Astrocyte of the hippocampus (primary cell): ENCODE measurements around the gene SCUBE1.

ENCODE experiments used
- DNase-seq: peaks from one replicate; pipeline ENCODE4 v3.0.0; 2011; ENCODE audit warnings: low read depth, low spot score

SCUBE1 gene

DNA sequence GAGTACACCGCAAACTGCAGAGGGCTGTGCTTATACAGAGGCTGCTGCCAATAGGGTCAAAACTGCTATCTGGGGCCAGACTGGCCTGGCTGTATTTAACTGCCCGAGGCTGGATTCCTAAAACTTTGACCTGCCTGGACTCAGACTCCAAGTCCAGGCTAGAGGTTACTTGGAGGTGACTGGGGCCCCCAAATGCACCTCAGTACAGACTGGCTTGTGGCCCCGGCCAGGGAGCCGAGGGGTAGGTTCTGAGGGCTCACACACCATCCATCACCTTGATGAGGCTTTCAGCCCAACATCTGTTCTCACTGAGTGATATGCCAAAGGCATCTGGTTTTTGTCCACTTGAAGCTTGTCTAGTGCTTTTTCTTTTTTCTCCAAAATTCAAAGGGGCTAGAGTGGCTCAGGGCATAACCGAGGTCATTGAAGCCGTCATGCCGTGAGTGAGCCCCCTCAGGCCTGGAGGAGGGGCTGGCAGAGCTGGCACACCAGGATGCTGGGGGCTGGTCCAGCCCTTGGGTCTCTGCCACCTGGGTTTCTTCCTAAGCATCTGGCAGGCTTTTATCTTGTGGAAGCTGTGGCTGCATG, 103.9 kb downstream of the SCUBE1 start:
- no peak for DNase-seq

DNA sequence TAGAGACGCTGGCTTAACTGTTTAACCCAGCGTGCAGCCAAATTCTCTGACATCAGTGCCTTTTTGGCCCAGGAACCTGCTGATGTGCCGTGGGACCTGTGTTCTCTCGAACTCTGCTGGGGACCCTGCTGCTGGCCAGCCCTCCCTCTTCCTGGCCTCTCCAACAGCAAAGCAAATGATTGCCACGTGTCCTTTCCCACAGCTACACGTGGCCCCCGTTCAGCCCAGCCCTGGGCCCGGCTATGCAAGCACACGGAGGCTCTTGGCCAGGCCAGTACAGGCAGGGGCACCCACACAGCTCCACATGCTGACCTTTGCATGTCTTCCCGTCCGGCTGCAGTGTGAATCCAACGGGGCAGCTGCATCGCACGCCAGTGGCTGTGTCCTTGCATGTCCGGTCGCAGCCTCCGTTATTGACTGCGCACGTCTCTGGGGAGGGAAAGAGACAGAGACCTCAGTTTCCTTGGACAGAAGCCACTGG, 104.6 kb downstream of the SCUBE1 start:
- DNase-seq, result no peak

GRCh38 chr22:43237280-43237679, 105.9 kb downstream of the SCUBE1 start:
- DNase-seq, result no peak

- no peak for DNase-seq
Observed at GRCh38 chr22:43236411-43237166, 106.6 kb downstream of the SCUBE1 start.

DNA sequence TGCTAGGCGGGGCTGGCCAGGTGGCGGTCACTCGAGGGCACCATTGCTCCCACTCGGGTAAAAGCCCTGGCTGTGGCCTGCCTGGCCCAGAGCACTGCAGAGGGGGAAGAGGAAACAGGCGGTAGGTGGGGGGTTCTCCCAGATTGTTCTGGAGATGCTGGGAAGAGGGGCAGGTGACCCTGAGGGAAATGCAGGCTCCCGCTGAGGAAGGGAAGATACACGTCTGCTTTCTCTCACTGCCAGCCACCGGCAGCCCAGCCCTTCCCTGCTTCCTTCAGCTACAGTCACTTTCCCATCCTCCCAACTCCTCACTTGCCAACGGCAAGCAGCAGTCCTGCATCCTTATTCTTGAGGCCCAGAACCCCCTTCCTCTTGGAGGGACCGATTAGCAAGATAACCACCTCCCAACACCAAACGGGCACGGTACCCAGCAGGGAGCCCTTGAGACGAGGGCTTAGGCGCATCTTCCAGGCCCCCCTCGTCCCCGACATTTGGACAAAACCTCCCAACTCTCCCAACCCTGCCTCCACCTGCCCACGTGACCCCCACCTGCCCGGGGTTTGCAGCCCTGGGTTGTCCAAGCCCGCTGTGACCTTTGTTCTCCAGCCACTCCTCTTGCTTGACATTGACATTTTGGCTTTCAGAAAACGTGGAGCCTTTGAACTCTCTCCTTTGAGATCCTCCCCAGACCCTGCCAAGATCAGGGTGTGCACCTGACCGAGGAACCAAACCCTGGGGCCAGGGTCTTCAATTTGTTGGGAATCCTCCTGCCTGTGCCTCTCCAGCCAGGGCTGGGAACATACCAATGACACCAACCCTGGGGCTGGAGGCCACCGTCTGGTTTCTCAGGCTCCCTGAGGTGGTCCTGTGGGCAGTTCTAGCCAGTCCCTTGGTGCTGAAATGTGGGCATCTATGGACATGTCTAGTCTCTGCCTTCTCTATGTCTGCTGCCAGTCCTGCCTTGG, 107.4 kb downstream of the SCUBE1 start:
- DNase-seq, result no peak

GRCh38 chr22:43234264-43234988, 108.7 kb downstream of the SCUBE1 start:
- no peak for DNase-seq

DNA sequence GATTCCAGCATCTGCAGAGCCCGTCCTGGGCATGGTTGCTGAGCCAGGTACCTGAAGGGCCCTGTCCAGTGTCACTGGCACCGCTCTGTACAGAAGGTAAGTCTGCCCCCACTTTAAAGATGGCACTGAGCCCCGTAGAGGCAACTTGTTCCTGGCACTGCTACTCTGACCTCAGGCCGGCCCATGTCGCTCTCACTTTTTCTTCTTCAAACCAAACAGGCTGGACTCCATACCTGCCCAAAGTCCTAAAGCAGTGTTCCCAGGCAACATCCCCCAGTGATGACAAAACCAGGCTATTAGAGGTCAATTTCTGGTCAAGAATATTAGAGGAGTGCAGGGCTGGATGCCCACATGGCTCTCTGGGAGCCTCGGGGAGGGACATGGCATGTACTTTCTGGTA, 109.6 kb downstream of the SCUBE1 start:
- no peak for DNase-seq

DNA sequence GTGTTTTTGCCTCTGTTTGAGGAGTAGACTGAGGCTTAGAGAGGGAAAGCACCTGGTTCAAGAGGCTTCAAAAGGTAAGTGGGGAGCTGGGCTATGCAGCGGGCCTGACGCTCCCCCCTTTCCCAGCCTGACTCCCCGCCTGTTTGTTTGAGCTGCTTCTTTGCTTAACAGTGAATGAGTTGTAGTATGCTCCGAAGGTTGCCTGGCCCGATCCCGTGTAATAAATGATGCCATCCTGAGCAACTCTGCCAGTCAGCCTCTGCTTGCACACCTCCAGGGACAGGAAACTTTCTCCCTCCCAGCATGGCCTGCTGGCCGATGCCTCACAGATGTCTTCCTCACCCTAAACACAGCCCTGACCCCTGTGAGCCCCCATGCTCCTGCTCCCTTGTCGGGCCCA, 110.7 kb downstream of the SCUBE1 start:
- no peak for DNase-seq

DNA sequence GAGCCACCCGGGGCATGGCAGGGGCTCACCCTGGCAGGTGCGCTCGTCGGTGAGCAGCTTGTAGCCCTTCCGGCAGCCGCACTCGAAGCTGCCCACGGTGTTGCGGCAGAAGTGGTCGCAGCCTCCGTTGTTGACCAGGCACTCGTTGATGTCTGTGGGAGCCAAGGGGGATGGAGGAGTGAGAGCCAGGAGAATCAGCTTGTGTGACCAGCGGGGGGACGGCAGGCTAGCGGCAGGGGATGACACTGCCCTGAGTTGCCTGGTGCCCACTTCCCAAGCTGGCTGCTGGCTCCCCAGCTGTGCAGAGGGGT, 111.5 kb downstream of the SCUBE1 start:
- no peak for DNase-seq

DNA sequence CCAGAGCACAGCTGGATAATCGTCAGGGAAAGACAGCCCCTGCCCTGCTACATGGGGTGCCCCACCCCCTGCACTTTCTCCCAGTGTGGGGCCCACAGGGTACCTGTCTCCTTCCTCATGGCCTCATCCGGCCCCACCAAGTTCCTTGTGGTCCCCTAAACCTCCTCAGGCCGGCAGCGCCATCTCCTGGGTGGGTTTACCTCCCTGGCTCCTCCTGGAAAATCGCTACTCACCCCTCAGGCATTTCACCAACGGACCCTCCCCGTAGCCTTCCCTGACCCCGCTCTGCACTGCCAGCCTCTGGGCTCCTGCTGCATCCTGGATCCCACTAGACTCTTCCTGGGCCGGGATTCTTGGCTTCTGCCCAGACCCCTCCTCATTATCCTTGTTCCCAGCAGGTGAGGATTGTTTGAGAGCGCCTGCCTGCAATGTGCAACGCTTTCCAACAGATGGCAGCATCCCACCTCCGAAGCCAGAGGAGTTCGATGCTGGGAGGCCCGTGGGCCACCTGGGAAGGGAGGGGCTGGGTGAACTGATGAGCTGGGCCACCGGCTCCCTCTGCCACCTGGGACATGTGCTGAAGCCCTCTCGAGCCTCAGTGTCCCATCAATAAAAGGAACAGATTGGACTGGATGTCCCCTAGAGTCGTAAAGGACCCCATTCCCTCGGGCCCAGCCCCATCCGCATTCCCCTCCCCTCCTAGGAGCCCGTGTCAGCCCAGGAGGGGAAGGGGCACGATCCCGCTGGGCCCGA, 112.0 kb downstream of the SCUBE1 start:
- peak; percentile 73 for DNase-seq

DNA sequence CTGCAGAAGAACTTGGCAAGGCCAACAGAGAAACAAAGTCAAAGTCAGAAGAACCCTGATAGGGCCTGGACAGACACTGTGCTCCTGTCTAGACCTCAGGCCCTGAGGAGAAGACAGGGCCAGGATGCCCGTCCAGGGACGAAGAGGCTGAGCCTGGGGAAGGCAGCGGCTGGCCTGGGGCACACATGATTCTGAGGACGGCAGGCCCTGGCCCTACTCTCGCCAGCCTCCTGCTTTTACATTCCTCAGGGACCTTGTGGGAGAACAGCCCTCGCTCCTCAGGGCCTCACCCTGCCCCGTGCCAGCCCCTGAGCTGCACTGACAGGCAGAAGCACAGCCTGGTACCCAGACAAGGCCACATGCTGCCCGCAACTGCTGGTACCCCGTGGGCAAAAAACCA, 112.6 kb downstream of the SCUBE1 start:
- no peak for DNase-seq

DNA sequence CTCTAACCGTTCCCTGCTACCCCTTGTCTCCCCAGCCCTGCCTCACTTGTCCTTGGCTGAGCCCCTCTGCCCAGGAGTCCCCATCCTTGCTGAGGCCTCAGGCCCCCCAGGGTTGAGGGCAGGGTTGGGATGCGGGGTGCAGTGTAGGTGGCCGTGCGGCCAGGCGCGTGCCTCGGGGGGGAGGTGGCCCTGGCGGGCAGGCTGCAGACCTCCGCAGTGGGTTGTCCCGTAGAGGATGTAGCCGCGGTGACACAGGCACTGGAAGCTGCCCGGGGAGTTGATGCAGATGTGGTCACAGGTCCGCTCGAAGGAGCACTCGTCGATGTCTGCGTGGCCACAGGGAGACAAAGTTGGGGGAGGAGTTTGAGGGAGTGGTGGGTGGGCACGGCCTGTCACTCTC, 114.3 kb downstream of the SCUBE1 start:
- DNase-seq, result no peak

DNA sequence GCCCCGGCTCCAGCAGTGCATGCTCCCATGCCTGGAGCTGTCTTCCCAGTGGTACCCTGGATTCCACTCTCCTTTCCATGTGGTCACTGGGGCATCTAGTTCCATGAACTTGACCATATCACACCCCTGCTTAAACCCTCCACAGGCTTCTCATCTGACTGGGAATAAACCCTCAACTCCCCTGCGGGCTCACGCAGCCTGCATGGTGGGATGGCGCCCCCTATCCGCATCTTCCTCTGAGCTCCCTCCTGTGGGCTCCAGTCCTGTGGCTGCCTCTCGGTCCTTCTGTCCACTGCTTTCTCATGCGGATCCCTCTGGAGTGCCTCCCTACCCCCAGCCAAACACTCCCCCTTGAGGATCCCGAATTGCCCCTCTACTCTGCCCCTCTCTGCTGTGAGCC, 114.8 kb downstream of the SCUBE1 start:
- DNase-seq, result peak; percentile 43

DNA sequence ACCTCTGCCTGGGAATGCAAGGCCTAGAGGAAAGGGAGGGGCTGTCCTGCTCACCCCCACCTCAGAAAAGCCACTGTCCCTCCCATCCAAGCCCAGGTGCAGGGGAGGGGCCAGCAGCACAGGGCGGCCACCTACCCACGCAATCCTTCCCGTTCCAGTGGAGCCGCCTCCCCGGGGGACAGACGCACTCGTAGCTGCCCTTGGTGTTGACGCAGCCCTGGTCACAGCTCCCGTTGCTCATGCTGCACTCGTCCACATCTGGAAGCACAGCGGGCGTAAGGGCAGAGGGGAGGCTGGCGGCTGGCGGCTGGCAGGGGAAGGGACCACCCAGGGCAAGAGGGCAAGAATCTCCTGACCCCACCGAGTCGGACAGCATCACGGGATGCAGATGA, 115.9 kb downstream of the SCUBE1 start:
- DNase-seq, result no peak

GRCh38 chr22:43226377-43227238, 116.6 kb downstream of the SCUBE1 start:
- peak; percentile 65 for DNase-seq

DNA sequence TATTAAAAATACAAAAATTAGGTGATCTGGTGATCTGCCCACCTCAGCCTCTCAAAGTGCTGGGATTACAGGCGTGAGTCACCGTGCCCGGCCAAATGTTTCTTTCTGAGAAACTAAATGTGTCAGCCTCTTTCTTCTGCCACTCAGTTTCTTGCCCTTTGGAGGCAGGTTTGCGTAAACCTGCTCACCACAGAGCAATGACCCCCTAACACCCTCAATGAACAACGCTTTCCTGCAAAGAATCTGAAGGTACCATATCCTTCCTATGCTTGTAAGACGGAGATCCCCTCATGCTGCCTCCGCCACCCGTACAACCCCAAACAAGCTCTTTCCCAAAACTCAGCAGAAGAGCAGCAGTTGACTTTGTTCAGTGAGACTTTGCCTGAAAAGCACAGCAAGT, 117.6 kb downstream of the SCUBE1 start:
- peak; percentile 16 for DNase-seq

DNA sequence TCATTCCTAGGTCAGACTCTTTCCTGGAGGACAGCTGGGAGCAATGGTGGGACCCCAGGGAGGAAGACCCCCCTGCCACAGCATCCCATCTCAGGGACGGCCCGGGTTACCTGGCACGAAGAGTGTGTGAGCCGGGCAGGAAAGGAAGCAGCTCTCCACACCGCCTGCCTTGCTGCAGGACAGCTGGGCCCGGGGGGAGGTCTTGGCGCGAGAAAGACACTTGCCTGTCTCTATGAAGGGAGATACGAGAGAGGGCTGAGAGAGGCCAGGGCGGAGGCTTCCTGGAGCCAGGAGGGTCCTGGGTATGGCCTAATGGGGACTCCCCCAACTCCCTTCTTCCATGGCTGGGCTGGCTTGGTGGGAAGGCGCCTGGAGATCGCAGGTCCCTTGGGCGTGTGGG, 120.2 kb downstream of the SCUBE1 start:
- DNase-seq, result no peak

- no peak for DNase-seq
Observed at GRCh38 chr22:43222262-43222661, 120.9 kb downstream of the SCUBE1 start.

DNA sequence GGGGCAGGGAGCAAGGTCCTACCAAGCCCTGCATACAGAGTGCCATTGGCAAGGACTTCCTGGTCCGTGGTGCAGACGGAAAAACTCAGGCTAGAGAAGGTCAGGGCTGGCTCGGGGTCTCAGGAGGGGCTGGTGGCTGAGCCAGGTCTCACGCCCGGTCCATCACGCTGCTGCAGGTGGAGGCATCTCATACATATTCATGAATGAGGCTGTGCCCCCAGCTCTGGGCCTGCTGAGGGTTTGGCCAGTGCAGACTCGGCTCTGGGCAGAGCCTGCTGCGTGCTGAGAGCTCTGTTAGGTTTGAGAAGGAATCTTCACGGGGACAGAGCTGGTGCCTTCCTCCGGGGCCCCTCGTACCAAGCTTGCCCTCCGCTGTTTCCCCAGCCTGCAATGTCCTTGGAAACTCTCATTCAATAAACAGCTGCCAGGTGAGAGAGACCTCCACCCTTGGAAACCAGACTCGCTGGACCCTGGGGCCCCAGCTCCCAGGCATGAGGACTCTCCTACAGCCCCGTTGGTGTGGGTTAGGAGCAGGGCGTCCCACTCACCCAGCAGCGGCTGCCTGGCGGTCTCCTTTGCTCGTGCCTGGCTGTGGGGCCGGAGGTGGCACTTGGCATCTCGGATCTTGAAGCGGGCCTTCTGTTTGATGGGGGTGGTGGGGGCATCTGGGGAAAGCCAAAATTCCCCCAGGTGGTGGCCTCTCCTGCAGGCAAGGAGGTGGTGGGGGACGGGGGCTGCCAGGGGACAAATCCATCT, 122.4 kb downstream of the SCUBE1 start:
- no peak for DNase-seq
